CD8-positive, alpha-beta memory T cell (primary cell): ENCODE data around the gene GABRR3. TPM values are rescaled to one million over a fixed set of nuclear protein-coding genes. Genes with fewer than 3 reads are reported as not detected.

ENCODE experiments used
- CTCF ChIA-PET: fragments of 350-600 bp; sonication (Branson Sonifier 250); formaldehyde crosslinking; loops from one replicate; lab custom pipeline; 2021; ENCODE audit warnings: antibody characterized with exemption; lab: Charles Lee
- POLR2A ChIA-PET: fragments of 350-600 bp; sonication (Branson Sonifier 250); formaldehyde crosslinking; loops from one replicate; lab custom pipeline; 2021; ENCODE audit warnings: antibody characterized with exemption; lab: Charles Lee
- DNase-seq, 5 donors: peaks; one replicate each; pipeline versions ENCODE4 v3.0.0 to v3.0.0-alpha.2; 2020 to 2022; ENCODE audit warnings: mixed read lengths in 1 of 5
- H3K27ac ChIP-seq: one replicate; pipeline ENCODE4 v1.7.0; 2013; ENCODE audit warnings: low read depth, mild to moderate bottlenecking, low read length, moderate library complexity
- H3K27me3 ChIP-seq: 2 replicates; pipeline ENCODE4 v1.7.0; 2013; ENCODE audit warnings: low read length, mild to moderate bottlenecking; ENCODE audit not compliant: insufficient read depth, poor library complexity, severe bottlenecking
- H3K36me3 ChIP-seq: 2 replicates; pipeline ENCODE4 v1.7.0; 2013; ENCODE audit warnings: mild to moderate bottlenecking, low read length, moderate library complexity; ENCODE audit not compliant: insufficient read depth
- H3K4me1 ChIP-seq: 2 replicates; pipeline ENCODE4 v1.7.0; 2013; ENCODE audit warnings: mild to moderate bottlenecking, low read length, moderate library complexity; ENCODE audit not compliant: insufficient read depth
- H3K4me3 ChIP-seq: 2 replicates; pipeline ENCODE4 v1.7.0; 2013; ENCODE audit warnings: mild to moderate bottlenecking, low read length
- H3K9me3 ChIP-seq: 2 replicates; pipeline ENCODE4 v1.7.0; 2013; ENCODE audit warnings: mild to moderate bottlenecking, low read length
- H3K27ac Mint-ChIP-seq, 8 donors: one replicate each; pipeline ENCODE4 v1.8.0; 2020 to 2021; ENCODE audit warnings: mixed read lengths in 8 of 8, mild to moderate bottlenecking in 6 of 8, inconsistent platforms in 3 of 8, moderate library complexity in 3 of 8
- H3K27me3 Mint-ChIP-seq, 2 donors: one replicate each; pipeline ENCODE4 v1.8.0; 2020 to 2021; ENCODE audit warnings: mixed read lengths in 2 of 2, mild to moderate bottlenecking in 1 of 2, moderate library complexity in 1 of 2
- H3K36me3 Mint-ChIP-seq, 3 donors: one replicate each; pipeline ENCODE4 v1.8.0; 2020 to 2021; ENCODE audit warnings: mixed read lengths in 3 of 3, inconsistent platforms in 1 of 3, mild to moderate bottlenecking in 1 of 3
- H3K4me1 Mint-ChIP-seq, 3 donors: one replicate each; pipeline ENCODE4 v1.8.0; 2020 to 2021; ENCODE audit warnings: mixed read lengths in 3 of 3, inconsistent platforms in 1 of 3, mild to moderate bottlenecking in 1 of 3
- H3K4me3 Mint-ChIP-seq, 7 donors: one replicate each; pipeline ENCODE4 v1.8.0; 2020 to 2021; ENCODE audit warnings: mixed read lengths in 7 of 7, mild to moderate bottlenecking in 6 of 7, moderate library complexity in 4 of 7, inconsistent platforms in 2 of 7
- H3K9me3 Mint-ChIP-seq, 5 donors: one replicate each; pipeline ENCODE4 v1.8.0; 2020 to 2022; ENCODE audit warnings: mixed read lengths in 5 of 5, mild to moderate bottlenecking in 3 of 5, moderate library complexity in 2 of 5, inconsistent platforms in 1 of 5
- polyA plus RNA-seq: library from polyadenylated mRNA; unstranded; fragments of 300-500 nt; fragmentation: Illumina TruSeq; gene quantifications from one replicate; pipeline ENCODE4 v1.2.3, GENCODE V29; 2021
- total RNA-seq, 2 experiments: library from RNA; stranded (reverse); gene quantifications; one replicate each; pipeline ENCODE4 v1.2.3, GENCODE V29; 2021

GABRR3 gene
- total and polyA plus RNA-seq, 3 experiments from 2014 or later = not detected

- Mint-ChIP-seq H3K4me1 (peaks cover 49 to 72% (median 59%) of the 10 kb centered on the region in 3 donors), H3K27me3 (no peaks in the 10 kb centered on the region), H3K27ac (peak overlapping the region in 7 of 8 donors; percentile 41 to 97 (median 91)), H3K4me3 (peak overlapping the region; percentile 83 to 97 (median 94)), H3K9me3 (no peaks in the 10 kb centered on the region), H3K36me3 (peaks cover 0 to 20% (median 5%) of the 10 kb centered on the region in 3 donors)
- CTCF ChIA-PET = interaction anchor here (0.5 to 1.3 kb wide), 7 partner anchors 12 to 931 kb away, joined by 3 to 7 read pairs (median 3); partner anchors contain the start of gene DCBLD2
- H3K27ac ChIP-seq = no peak overlapping the region
- H3K27me3 ChIP-seq = no peaks in the 10 kb centered on the region
- peaks cover 20% of the 10 kb centered on the region for H3K4me1 ChIP-seq
- H3K36me3 ChIP-seq = no peaks in the 10 kb centered on the region
- no peaks in the 10 kb centered on the region for H3K9me3 ChIP-seq
- POLR2A ChIA-PET = interaction anchor here (1.4 kb wide), 1 partner anchor 149 kb away, joined by 4 read pairs; the partner anchor contains the start of gene CRYBG3
- DNase-seq = no peak
- peak overlapping the region; percentile 27 for H3K4me3 ChIP-seq
Measured at GRCh38 chr3:97970956-97971620, 64.0 kb downstream of the GABRR3 start.

GRCh38 chr3:97970156-97970555 is 65.0 kb downstream of the GABRR3 start:
- Mint-ChIP-seq H3K4me1 (peaks cover 54 to 79% (median 66%) of the 10 kb centered on the region in 3 donors), H3K4me3 (peak overlapping the region; percentile 4 to 97 (median 94)), H3K27ac (peak overlapping the region in 1 of 8 donors; percentile 11), H3K27me3 (no peaks in the 10 kb centered on the region), H3K36me3 (peaks cover 4 to 28% (median 7%) of the 10 kb centered on the region in 3 donors), H3K9me3 (no peaks in the 10 kb centered on the region)
- Histone ChIP-seq H3K4me1 (peaks cover 20% of the 10 kb centered on the region), H3K9me3 (no peaks in the 10 kb centered on the region), H3K27ac (no peak overlapping the region), H3K36me3 (no peaks in the 10 kb centered on the region), H3K4me3 (no peak overlapping the region), H3K27me3 (no peaks in the 10 kb centered on the region)
- CTCF ChIA-PET = interaction anchor here (1.3 kb wide), 1 partner anchor 149 kb away, joined by 3 read pairs; the partner anchor contains the start of gene CRYBG3
- no peak for DNase-seq
- POLR2A ChIA-PET = interaction anchor here (1.4 kb wide), 1 partner anchor 149 kb away, joined by 4 read pairs; the partner anchor contains the start of gene CRYBG3

GRCh38 chr3:97969541-97969940 is 65.6 kb downstream of the GABRR3 start:
- Histone ChIP-seq H3K9me3 (no peaks in the 10 kb centered on the region), H3K4me1 (peaks cover 24% of the 10 kb centered on the region), H3K36me3 (no peaks in the 10 kb centered on the region), H3K4me3 (no peak overlapping the region), H3K27me3 (no peaks in the 10 kb centered on the region), H3K27ac (no peak overlapping the region)
- ChIA-PET POLR2A (no interaction called here), CTCF (interaction anchor here (1.3 kb wide), 1 partner anchor 148 kb away, joined by 3 read pairs; the partner anchor contains the start of gene CRYBG3)
- Mint-ChIP-seq H3K4me1 (peaks cover 56 to 81% (median 72%) of the 10 kb centered on the region in 3 donors), H3K27me3 (no peaks in the 10 kb centered on the region), H3K36me3 (peaks cover 7 to 31% (median 11%) of the 10 kb centered on the region in 3 donors), H3K9me3 (no peaks in the 10 kb centered on the region), H3K4me3 (peak overlapping the region in 2 of 7 donors; percentile 35 to 63), H3K27ac (peak overlapping the region in 1 of 8 donors; percentile 51)
- no peak for DNase-seq

- Mint-ChIP-seq H3K4me1 (peaks cover 63 to 89% (median 81%) of the 10 kb centered on the region in 3 donors), H3K9me3 (no peaks in the 10 kb centered on the region), H3K27me3 (no peaks in the 10 kb centered on the region), H3K36me3 (peaks cover 7 to 40% (median 16%) of the 10 kb centered on the region in 3 donors), H3K27ac (peak overlapping the region in 1 of 8 donors; percentile 51), H3K4me3 (no peak overlapping the region)
- H3K9me3 ChIP-seq = no peaks in the 10 kb centered on the region
- no peak overlapping the region for H3K4me3 ChIP-seq
- H3K27ac ChIP-seq = no peak overlapping the region
- POLR2A ChIA-PET = no interaction called here
- no peaks in the 10 kb centered on the region for H3K36me3 ChIP-seq
- peaks cover 24% of the 10 kb centered on the region for H3K4me1 ChIP-seq
- no peaks in the 10 kb centered on the region for H3K27me3 ChIP-seq
- CTCF ChIA-PET = interaction anchor here (0.9 kb wide), 1 partner anchor 18 kb away, joined by 4 read pairs; no protein-coding TSS in a partner anchor
- no peak for DNase-seq
Measured at GRCh38 chr3:97968376-97968775, 66.7 kb downstream of the GABRR3 start.

GRCh38 chr3:97967966-97968365 is 67.1 kb downstream of the GABRR3 start:
- Histone ChIP-seq H3K9me3 (no peaks in the 10 kb centered on the region), H3K4me3 (no peak overlapping the region), H3K27ac (no peak overlapping the region), H3K27me3 (no peaks in the 10 kb centered on the region), H3K4me1 (peaks cover 22% of the 10 kb centered on the region), H3K36me3 (no peaks in the 10 kb centered on the region)
- no peak for DNase-seq
- ChIA-PET CTCF (interaction anchor here (0.9 kb wide), 1 partner anchor 17 kb away, joined by 4 read pairs; no protein-coding TSS in a partner anchor), POLR2A (no interaction called here)
- Mint-ChIP-seq H3K4me3 (no peak overlapping the region), H3K27me3 (no peaks in the 10 kb centered on the region), H3K27ac (no peak overlapping the region), H3K36me3 (peaks cover 7 to 42% (median 16%) of the 10 kb centered on the region in 3 donors), H3K4me1 (peaks cover 62 to 89% (median 82%) of the 10 kb centered on the region in 3 donors), H3K9me3 (no peaks in the 10 kb centered on the region)

- H3K27ac Mint-ChIP-seq = peak overlapping the region in 3 of 8 donors; percentile 15 to 50 (median 31)
- no peaks in the 10 kb centered on the region for H3K27me3 Mint-ChIP-seq
- Histone ChIP-seq H3K27me3 (no peaks in the 10 kb centered on the region), H3K27ac (no peak overlapping the region), H3K4me3 (no peak overlapping the region), H3K9me3 (no peaks in the 10 kb centered on the region), H3K4me1 (peaks cover 4% of the 10 kb centered on the region), H3K36me3 (peaks cover 16% of the 10 kb centered on the region)
- ChIA-PET POLR2A (no interaction called here), CTCF (no interaction called here)
- H3K9me3 Mint-ChIP-seq = peaks cover 0 to 2% (median 0%) of the 10 kb centered on the region in 5 donors
- DNase-seq = no peak
- H3K4me1 Mint-ChIP-seq = peaks cover 28 to 47% (median 46%) of the 10 kb centered on the region in 3 donors
- no peak overlapping the region for H3K4me3 Mint-ChIP-seq
- H3K36me3 Mint-ChIP-seq = peaks cover 7 to 81% (median 25%) of the 10 kb centered on the region in 3 donors
Measured at GRCh38 chr3:97960993-97961766, 73.9 kb downstream of the GABRR3 start.

- no peaks in the 10 kb centered on the region for H3K9me3 ChIP-seq
- H3K4me1 ChIP-seq = peaks cover 4% of the 10 kb centered on the region
- Mint-ChIP-seq H3K27me3 (no peaks in the 10 kb centered on the region), H3K4me3 (no peak overlapping the region), H3K27ac (no peak overlapping the region), H3K4me1 (peaks cover 25 to 42% (median 40%) of the 10 kb centered on the region in 3 donors), H3K36me3 (peaks cover 4 to 81% (median 23%) of the 10 kb centered on the region in 3 donors), H3K9me3 (peaks cover 0 to 2% (median 0%) of the 10 kb centered on the region in 5 donors)
- no peak for DNase-seq
- no peak overlapping the region for H3K4me3 ChIP-seq
- CTCF ChIA-PET = no interaction called here
- no peak overlapping the region for H3K27ac ChIP-seq
- no peaks in the 10 kb centered on the region for H3K27me3 ChIP-seq
- POLR2A ChIA-PET = interaction anchor here (0.6 kb wide), 1 partner anchor 12 kb away, joined by 3 read pairs; no protein-coding TSS in a partner anchor
- peaks cover 16% of the 10 kb centered on the region for H3K36me3 ChIP-seq
Measured at GRCh38 chr3:97960551-97960950, 74.6 kb downstream of the GABRR3 start.
